Activated naive CD4-positive, alpha-beta T cell treated with anti-CD3 and anti-CD28 coated beads, Interleukin-2, amount 10 ng/mL, durations not matched to agents 7 days and 5 days (primary cell): ENCODE results near the gene CDH8.

Experiments
- CTCF ChIA-PET: fragments of 350-600 bp; sonication (Branson Sonifier 250); formaldehyde crosslinking; loops from one replicate; lab custom pipeline; 2021; ENCODE audit warnings: antibody characterized with exemption; lab: Charles Lee
- DNase-seq: peaks from one replicate; pipeline ENCODE4 v3.0.0-alpha.2; 2020
- H3K27ac Mint-ChIP-seq: one replicate; pipeline ENCODE4 v1.8.0; 2021; ENCODE audit warnings: mild to moderate bottlenecking, moderate library complexity, mixed read lengths
- H3K27me3 Mint-ChIP-seq: one replicate; pipeline ENCODE4 v1.8.0; 2021; ENCODE audit warnings: mild to moderate bottlenecking, mixed read lengths
- H3K36me3 Mint-ChIP-seq: one replicate; pipeline ENCODE4 v1.8.0; 2021; ENCODE audit warnings: mixed read lengths
- H3K4me1 Mint-ChIP-seq: one replicate; pipeline ENCODE4 v1.8.0; 2021; ENCODE audit warnings: mixed read lengths
- H3K4me3 Mint-ChIP-seq: one replicate; pipeline ENCODE4 v1.8.0; 2021; ENCODE audit warnings: mild to moderate bottlenecking, moderate library complexity, mixed read lengths
- H3K9me3 Mint-ChIP-seq: one replicate; pipeline ENCODE4 v1.8.0; 2021; ENCODE audit warnings: mixed read lengths

The CDH8 gene

DNA sequence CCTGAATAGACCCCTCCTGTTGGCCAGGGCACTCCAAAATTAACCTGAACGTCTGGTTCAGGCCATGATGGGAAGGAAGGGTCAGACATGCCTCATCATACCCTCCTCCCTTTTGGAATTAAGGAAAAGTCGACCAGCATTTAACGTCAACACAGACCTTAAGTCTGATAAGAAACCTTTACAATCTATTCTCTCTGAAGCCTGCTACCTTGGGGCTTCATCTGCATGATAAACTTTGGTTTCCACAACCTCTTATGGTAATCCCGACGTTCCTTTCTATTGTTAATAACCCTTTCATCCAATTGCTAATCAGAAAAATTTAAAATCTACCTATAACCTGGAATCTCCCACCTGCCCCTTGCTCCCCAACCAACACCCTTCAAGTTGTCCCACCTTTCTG is 358.5 kb downstream of the CDH8 start:
- Mint-ChIP-seq H3K27ac (no peak overlapping the region), H3K4me1 (no peaks in the 10 kb centered on the region), H3K4me3 (no peak overlapping the region), H3K36me3 (no peaks in the 10 kb centered on the region), H3K27me3 (no peaks in the 10 kb centered on the region), H3K9me3 (peaks cover 14% of the 10 kb centered on the region)
- DNase-seq = no peak
- CTCF ChIA-PET = no interaction called here

DNA sequence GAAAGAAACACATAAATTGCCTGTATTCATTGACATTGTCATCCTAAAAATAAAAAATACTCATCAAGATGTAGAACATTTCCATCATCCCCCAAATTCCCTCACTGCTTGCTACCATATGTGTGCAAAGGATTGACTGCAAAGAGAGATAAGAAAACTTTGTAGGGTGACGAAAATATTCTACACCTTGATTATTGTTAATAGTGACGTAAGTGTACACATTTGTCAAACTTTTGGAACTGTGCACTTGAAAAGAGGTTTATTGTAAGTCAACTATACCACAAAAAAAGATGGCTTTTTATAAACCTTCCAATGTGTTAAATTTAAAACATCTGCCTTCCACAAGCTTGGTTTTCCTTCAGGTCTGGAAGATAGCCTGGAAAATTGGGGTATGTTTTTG is 359.5 kb downstream of the CDH8 start:
- no peak overlapping the region for H3K27ac Mint-ChIP-seq
- DNase-seq = no peak
- H3K27me3 Mint-ChIP-seq = no peaks in the 10 kb centered on the region
- no peaks in the 10 kb centered on the region for H3K36me3 Mint-ChIP-seq
- H3K4me3 Mint-ChIP-seq = no peak overlapping the region
- no peaks in the 10 kb centered on the region for H3K4me1 Mint-ChIP-seq
- H3K9me3 Mint-ChIP-seq = peaks cover 14% of the 10 kb centered on the region
- CTCF ChIA-PET = no interaction called here

DNA sequence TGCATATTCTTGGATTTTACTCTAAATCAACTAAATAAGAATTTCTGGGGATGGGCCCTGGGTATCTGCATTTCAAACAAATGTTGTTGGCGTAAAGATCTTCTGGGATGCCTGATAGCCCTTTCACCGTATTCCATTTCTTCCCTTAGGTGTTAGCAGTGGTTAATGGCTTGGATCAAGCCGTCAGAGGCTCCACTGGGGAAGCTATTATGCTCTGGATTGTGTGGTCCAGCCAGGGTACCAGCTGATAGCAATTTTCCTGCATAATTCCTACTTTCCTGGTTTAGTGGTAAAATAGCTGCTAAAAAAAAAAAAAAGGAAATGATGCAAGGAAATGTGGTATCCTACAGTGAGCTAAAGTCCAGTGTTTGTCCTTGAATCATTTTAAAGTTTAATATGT is 365.1 kb downstream of the CDH8 start:
- Mint-ChIP-seq H3K4me3 (no peak overlapping the region), H3K27me3 (no peaks in the 10 kb centered on the region), H3K9me3 (peaks cover 16% of the 10 kb centered on the region), H3K36me3 (no peaks in the 10 kb centered on the region), H3K27ac (no peak overlapping the region), H3K4me1 (no peaks in the 10 kb centered on the region)
- DNase-seq = no peak
- CTCF ChIA-PET = no interaction called here

DNA sequence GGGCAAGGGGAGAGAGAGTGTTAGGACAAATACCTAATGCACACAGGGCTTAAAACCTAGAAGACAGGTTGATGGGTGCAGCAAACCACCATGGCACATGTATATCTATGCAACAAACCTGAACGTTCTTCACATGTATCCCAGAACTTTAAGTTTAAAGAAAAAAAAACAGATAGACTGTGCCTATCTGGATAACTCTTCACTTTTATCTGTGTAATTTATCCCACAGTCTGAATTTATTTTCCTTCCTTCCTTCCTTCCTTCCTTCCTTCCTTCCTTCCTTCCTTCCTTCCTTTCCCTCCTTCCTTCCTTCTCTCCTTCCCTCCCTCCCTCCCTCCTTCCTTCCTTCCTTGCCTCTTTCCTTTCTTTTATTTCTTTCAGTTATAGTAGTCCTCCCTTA is 370.7 kb downstream of the CDH8 start:
- no peaks in the 10 kb centered on the region for H3K36me3 Mint-ChIP-seq
- CTCF ChIA-PET = no interaction called here
- no peaks in the 10 kb centered on the region for H3K27me3 Mint-ChIP-seq
- H3K27ac Mint-ChIP-seq = no peak overlapping the region
- H3K9me3 Mint-ChIP-seq = peaks cover 18% of the 10 kb centered on the region
- H3K4me1 Mint-ChIP-seq = no peaks in the 10 kb centered on the region
- no peak overlapping the region for H3K4me3 Mint-ChIP-seq
- DNase-seq = no peak

DNA sequence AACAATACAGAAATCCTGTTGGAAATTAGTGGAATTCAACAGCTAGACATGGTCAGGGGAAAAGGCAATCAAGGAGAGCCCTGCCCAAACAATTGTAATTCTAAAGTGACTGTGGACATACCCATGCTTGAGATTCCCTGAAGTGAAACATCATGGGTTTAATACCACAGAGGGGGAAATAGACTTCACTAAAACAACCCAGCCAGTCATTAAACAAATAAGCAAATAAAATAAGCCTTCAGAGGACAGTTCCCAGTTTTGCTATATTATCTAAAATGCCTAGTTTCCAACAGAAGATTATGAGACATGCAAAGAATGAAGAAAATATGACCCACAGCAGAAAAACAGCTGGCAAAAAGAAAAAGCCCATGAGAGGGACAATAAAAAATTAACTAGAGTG is 376.3 kb downstream of the CDH8 start:
- no peak overlapping the region for H3K4me3 Mint-ChIP-seq
- H3K36me3 Mint-ChIP-seq = no peaks in the 10 kb centered on the region
- H3K9me3 Mint-ChIP-seq = peaks cover 3% of the 10 kb centered on the region
- no peak overlapping the region for H3K27ac Mint-ChIP-seq
- CTCF ChIA-PET = no interaction called here
- no peaks in the 10 kb centered on the region for H3K27me3 Mint-ChIP-seq
- no peaks in the 10 kb centered on the region for H3K4me1 Mint-ChIP-seq
- no peak for DNase-seq

DNA sequence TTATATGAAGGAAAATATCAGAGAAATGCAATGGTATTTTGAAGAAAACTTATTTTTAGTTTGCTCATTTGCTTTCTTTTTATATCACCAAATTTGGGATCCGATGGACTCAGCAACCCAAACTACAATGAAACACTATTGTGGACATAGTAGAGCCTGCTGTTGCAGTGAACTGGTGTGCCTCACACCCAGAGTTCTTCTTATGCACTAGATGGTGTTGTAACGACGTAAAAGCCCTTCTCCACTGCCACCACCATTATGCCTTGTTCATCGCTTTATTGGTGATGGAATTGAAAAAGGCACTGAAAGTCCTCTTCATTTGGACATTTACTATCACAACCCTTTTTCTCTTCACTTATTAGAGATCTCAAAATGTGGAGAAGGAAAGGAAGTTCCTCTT is 381.3 kb downstream of the CDH8 start:
- CTCF ChIA-PET = no interaction called here
- H3K27ac Mint-ChIP-seq = no peak overlapping the region
- H3K27me3 Mint-ChIP-seq = no peaks in the 10 kb centered on the region
- H3K4me1 Mint-ChIP-seq = no peaks in the 10 kb centered on the region
- no peak for DNase-seq
- peaks cover 7% of the 10 kb centered on the region for H3K9me3 Mint-ChIP-seq
- H3K36me3 Mint-ChIP-seq = no peaks in the 10 kb centered on the region
- H3K4me3 Mint-ChIP-seq = no peak overlapping the region

DNA sequence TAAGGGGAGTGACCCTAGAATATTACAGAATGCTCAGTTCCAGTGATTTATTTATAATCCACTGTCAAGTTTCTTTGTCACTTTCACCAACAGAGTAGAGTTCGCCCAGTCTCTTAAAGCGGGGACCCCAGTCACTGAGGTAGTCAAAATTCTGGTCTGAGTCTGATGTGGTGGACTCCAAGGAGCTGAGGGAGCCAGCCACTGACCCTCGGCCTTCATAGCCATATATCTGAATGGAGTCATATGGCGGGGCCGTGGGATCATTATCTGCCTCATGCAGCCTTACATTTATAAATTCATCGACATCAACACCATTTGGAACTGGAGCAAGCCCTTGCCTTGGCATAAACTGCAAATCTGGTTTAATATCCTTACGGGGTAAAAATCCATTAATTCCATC is 382.7 kb downstream of the CDH8 start:
- no peaks in the 10 kb centered on the region for H3K36me3 Mint-ChIP-seq
- H3K9me3 Mint-ChIP-seq = peaks cover 9% of the 10 kb centered on the region
- no peak overlapping the region for H3K4me3 Mint-ChIP-seq
- H3K4me1 Mint-ChIP-seq = no peaks in the 10 kb centered on the region
- CTCF ChIA-PET = no interaction called here
- no peak for DNase-seq
- no peak overlapping the region for H3K27ac Mint-ChIP-seq
- H3K27me3 Mint-ChIP-seq = no peaks in the 10 kb centered on the region

DNA sequence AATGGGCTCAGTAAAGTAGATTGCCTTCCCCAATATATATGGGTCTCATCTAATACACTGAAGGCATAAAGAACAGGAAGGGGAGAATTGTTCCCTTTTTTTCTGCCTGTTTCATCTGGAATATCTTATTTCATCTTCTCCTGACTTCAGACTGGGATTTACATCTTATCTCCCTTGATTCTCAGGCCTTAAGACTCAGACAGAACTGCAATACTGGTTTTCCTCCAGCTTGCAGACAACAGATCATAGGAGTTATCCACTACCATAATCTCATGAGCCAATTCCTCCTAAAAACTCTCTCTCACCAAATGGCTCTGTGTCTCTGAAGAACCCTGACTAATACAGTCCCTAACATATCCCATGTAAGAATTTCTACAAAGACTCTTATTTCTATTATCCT is 390.7 kb downstream of the CDH8 start:
- H3K4me1 Mint-ChIP-seq = no peaks in the 10 kb centered on the region
- no peak overlapping the region for H3K4me3 Mint-ChIP-seq
- H3K27me3 Mint-ChIP-seq = no peaks in the 10 kb centered on the region
- H3K9me3 Mint-ChIP-seq = peaks cover 12% of the 10 kb centered on the region
- no peak for DNase-seq
- no peak overlapping the region for H3K27ac Mint-ChIP-seq
- H3K36me3 Mint-ChIP-seq = no peaks in the 10 kb centered on the region
- CTCF ChIA-PET = no interaction called here

DNA sequence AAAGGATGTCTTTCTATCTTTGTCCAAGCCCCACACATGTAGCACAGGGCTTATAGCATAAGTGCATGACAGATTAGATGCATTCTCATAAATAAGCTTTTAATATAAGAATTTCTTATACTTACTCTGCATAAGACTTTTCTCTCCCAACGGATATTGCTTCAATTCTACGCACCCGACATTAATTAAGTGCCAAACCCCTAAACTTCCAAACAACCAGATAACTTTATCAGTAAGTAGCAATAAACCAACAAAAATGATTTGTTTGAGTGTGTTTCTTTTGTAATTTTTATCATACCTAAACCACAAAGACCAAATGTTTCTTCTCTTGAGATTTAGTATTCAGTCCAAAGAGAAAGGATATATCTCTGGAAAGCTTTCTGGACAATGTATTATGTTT is 391.5 kb downstream of the CDH8 start:
- Mint-ChIP-seq H3K27me3 (no peaks in the 10 kb centered on the region), H3K36me3 (no peaks in the 10 kb centered on the region), H3K4me1 (no peaks in the 10 kb centered on the region), H3K27ac (no peak overlapping the region), H3K4me3 (no peak overlapping the region), H3K9me3 (peaks cover 10% of the 10 kb centered on the region)
- DNase-seq = no peak
- CTCF ChIA-PET = no interaction called here

DNA sequence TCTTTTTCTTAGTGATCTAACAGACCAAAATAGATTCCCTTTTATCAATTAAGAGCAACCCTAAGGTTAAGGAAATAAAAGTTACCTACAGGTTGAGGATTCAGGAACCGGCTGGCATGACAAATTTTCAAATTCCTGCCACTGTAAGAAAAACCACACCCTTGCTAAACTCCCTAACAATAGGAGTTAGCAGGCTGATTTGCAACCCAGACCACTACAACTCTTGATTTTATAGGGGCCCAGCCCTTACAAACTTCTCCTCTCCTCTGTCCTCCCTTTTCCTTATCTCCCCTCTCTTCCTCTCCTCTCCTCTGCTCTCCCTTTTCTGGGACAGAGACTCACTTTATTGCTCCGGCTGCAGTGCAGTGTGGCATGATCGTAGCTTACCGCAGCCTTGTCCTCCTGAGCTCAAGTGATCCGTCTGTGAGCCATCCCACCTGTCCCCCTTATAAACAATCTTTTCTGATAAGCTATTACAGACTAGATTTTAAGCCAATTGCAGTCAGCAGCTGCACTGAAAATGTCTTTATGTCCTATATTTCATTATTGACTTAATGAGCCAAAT is 418.9 kb downstream of the CDH8 start:
- no peak overlapping the region for H3K4me3 Mint-ChIP-seq

DNA sequence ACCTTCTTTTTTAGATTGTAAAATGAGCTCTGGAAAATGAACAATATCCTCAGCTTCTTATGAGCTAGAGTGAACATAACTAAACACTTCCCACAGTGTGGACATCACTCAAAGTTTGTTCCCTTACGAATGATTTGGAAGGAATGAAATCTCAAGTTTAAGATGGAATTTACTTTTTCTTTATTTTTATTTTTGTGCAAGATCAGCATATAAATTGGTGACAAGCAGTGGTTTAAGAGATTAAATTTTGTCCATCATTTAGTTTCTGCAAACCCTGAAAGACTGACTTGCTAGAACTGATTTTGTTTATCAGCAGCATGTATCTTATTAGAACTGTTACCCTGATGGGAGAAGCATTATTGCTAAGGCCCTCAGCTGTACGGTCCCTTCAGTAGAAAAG is 420.1 kb downstream of the CDH8 start:
- Mint-ChIP-seq H3K27ac (no peak overlapping the region), H3K4me3 (no peak overlapping the region), H3K9me3 (peaks cover 20% of the 10 kb centered on the region), H3K36me3 (no peaks in the 10 kb centered on the region), H3K4me1 (no peaks in the 10 kb centered on the region), H3K27me3 (no peaks in the 10 kb centered on the region)
- no peak for DNase-seq
- CTCF ChIA-PET = no interaction called here

More for the DNA sequence above, 418.9 kb downstream of the CDH8 start:
- Mint-ChIP-seq H3K27ac (no peak overlapping the region), H3K27me3 (no peaks in the 10 kb centered on the region), H3K36me3 (no peaks in the 10 kb centered on the region), H3K4me1 (no peaks in the 10 kb centered on the region), H3K9me3 (peaks cover 17% of the 10 kb centered on the region)
- no peak for DNase-seq
- CTCF ChIA-PET = no interaction called here

DNA sequence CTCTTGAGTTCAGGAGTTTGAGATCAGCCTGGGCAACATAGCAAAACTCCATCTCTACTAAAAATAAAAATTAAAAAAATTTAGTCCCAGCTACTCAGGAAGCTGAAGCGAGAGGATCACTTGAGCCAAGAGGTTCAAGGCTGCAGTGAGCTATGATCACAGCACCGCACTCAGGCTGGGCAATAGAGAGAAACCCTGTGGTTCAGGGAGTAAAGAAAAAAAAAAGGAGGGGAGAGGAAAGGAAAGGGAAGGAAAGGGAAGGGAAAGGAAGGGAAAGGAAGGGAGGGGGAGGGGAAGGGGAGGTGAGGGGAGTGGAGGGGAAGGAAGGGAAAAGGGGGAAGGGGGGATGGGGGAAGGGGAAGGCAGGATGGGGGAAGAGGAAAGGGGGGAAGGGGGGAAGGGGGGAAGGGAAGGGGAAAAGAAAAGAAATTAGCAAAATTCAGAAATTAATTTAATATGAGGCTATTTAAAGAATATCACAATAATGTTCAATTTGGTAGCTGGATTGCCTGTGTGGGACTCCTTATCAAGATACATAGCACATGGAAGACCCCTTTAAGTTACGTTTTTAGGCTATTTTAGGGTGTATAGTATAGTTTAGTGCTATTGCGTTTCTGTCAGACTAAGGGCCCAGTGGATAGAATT is 424.3 kb downstream of the CDH8 start:
- no peak overlapping the region for H3K27ac Mint-ChIP-seq
- CTCF ChIA-PET = no interaction called here
- no peaks in the 10 kb centered on the region for H3K4me1 Mint-ChIP-seq
- no peak for DNase-seq
- peaks cover 10% of the 10 kb centered on the region for H3K9me3 Mint-ChIP-seq
- H3K27me3 Mint-ChIP-seq = no peaks in the 10 kb centered on the region
- H3K4me3 Mint-ChIP-seq = no peak overlapping the region
- no peaks in the 10 kb centered on the region for H3K36me3 Mint-ChIP-seq

DNA sequence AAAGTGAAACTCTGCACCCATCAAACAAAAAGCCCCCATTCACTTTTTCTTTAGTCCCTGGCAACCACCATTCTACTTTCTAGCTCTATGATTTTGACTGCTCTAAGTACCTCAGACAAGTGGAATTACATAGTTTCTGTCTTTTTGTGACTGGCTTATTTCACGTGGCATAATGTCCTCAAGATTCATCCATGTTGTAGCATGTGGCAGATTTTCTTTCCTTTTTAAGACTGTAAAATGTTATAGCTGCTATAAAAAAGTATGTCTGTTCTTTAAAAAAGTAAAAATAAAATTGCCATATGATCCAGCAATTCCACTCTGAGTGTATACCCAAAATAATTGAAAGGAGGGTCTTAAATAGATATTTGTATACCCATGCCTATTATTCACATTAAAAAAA is 429.7 kb downstream of the CDH8 start:
- no peaks in the 10 kb centered on the region for H3K27me3 Mint-ChIP-seq
- H3K4me3 Mint-ChIP-seq = no peak overlapping the region
- DNase-seq = no peak
- CTCF ChIA-PET = no interaction called here
- no peaks in the 10 kb centered on the region for H3K4me1 Mint-ChIP-seq
- H3K9me3 Mint-ChIP-seq = peaks cover 18% of the 10 kb centered on the region
- no peak overlapping the region for H3K27ac Mint-ChIP-seq
- H3K36me3 Mint-ChIP-seq = no peaks in the 10 kb centered on the region
